ENCODE data around the gene GMCL1.

GRCh38 chr2:69833752-69834151 is 4.3 kb downstream of the GMCL1 start:
- TF ChIP-seq, protein P1, sequence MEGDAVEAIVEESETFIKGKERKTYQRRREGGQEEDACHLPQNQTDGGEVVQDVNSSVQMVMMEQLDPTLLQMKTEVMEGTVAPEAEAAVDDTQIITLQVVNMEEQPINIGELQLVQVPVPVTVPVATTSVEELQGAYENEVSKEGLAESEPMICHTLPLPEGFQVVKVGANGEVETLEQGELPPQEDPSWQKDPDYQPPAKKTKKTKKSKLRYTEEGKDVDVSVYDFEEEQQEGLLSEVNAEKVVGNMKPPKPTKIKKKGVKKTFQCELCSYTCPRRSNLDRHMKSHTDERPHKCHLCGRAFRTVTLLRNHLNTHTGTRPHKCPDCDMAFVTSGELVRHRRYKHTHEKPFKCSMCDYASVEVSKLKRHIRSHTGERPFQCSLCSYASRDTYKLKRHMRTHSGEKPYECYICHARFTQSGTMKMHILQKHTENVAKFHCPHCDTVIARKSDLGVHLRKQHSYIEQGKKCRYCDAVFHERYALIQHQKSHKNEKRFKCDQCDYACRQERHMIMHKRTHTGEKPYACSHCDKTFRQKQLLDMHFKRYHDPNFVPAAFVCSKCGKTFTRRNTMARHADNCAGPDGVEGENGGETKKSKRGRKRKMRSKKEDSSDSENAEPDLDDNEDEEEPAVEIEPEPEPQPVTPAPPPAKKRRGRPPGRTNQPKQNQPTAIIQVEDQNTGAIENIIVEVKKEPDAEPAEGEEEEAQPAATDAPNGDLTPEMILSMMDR (conservative IDR thresholded peaks at IDR 0.05): no peak
- no peak for TF ChIP-seq ZFX (IDR thresholded peaks at IDR 0.05)

Measured in C4-2B (cell line).